Measurements from ENCODE around the gene ANTXR2. TPM values are rescaled to one million over a fixed set of nuclear protein-coding genes. Genes with fewer than 3 reads are reported as not detected.
"Not testable (repeated sequence)": the region's sequence is repeated elsewhere in the genome, so short reads cannot be mapped to it uniquely, and the experiment has no call there.

ANTXR2 gene
- total RNA-seq, result 100 to 1,000 TPM in 3 of 4 donors, 10 to 100 TPM in 1; 51.8 to 182 (median 144) TPM

GRCh38 chr4:80072744-80073472 is at the start of gene ANTXR2:
TSS of gene ANTXR2 (minus strand) at chr4:80073229. CDS start at chr4:80072560, 669 bp downstream.
- intact Hi-C loops (cut with DNase I; ENCODE audit: low total_unique reads), result no loop called here
- no peaks in the 10 kb centered on the region for H3K9me3 ChIP-seq
- H3K36me3 ChIP-seq, result no peaks in the 10 kb centered on the region
- TF ChIP-seq CTCF (IDR thresholded peaks at IDR 0.05) (peak in 3 of 4 experiments; percentile 12 to 32 (median 31)), POLR2A (IDR thresholded peaks at IDR 0.05) (peak in 1 of 2 donors; percentile 56)
- peaks cover 0 to 6% of the 10 kb centered on the region in 2 donors for H3K4me1 ChIP-seq
- peak within 1 kb of the TSS; percentile 88 to 98 for H3K4me3 ChIP-seq
- DNase-seq, result peak; percentile 89 to 91
- no peaks in the 10 kb centered on the region for H3K27me3 ChIP-seq
- peak within 1 kb of the TSS; percentile 91 to 98 for H3K27ac ChIP-seq

GRCh38 chr4:80121815-80122214 is 48.8 kb upstream of the ANTXR2 start:
- H3K27me3 ChIP-seq; intact Hi-C loops (cut with DNase I; ENCODE audit: low total_unique reads); H3K4me1 ChIP-seq; H3K9me3 ChIP-seq; DNase-seq; H3K36me3 ChIP-seq; H3K4me3 ChIP-seq; H3K27ac ChIP-seq: not testable (repeated sequence)

GRCh38 chr4:80119620-80120019 is 46.6 kb upstream of the ANTXR2 start:
- H3K9me3 ChIP-seq; H3K4me1 ChIP-seq; H3K4me3 ChIP-seq; H3K27ac ChIP-seq; H3K36me3 ChIP-seq; H3K27me3 ChIP-seq; intact Hi-C loops (cut with DNase I; ENCODE audit: low total_unique reads); DNase-seq: not testable (repeated sequence)

GRCh38 chr4:80116516-80116915 is 43.5 kb upstream of the ANTXR2 start:
- intact Hi-C loops (cut with DNase I; ENCODE audit: low total_unique reads), result no loop called here
- TF ChIP-seq POLR2A (IDR thresholded peaks at IDR 0.05) (no peak), CTCF (IDR thresholded peaks at IDR 0.05) (no peak)
- Histone ChIP-seq H3K4me3 (no peak overlapping the region), H3K4me1 (no peaks in the 10 kb centered on the region), H3K27me3 (no peaks in the 10 kb centered on the region), H3K27ac (no peak overlapping the region), H3K9me3 (no peaks in the 10 kb centered on the region), H3K36me3 (no peaks in the 10 kb centered on the region)
- no peak for DNase-seq

GRCh38 chr4:80115368-80116181 is 42.5 kb upstream of the ANTXR2 start:
- no peaks in the 10 kb centered on the region for H3K36me3 ChIP-seq
- no peak for DNase-seq
- H3K9me3 ChIP-seq, result no peaks in the 10 kb centered on the region
- H3K4me1 ChIP-seq, result no peaks in the 10 kb centered on the region
- no peaks in the 10 kb centered on the region for H3K27me3 ChIP-seq
- H3K27ac ChIP-seq, result no peak overlapping the region
- no peak overlapping the region for H3K4me3 ChIP-seq
- intact Hi-C loops (cut with DNase I; ENCODE audit: low total_unique reads), result no loop called here
- no peak for TF ChIP-seq POLR2A (IDR thresholded peaks at IDR 0.05)
- no peak for TF ChIP-seq CTCF (IDR thresholded peaks at IDR 0.05)

GRCh38 chr4:80114732-80115265 is 41.8 kb upstream of the ANTXR2 start:
- Histone ChIP-seq H3K4me1 (no peaks in the 10 kb centered on the region), H3K27ac (no peak overlapping the region), H3K36me3 (no peaks in the 10 kb centered on the region), H3K27me3 (no peaks in the 10 kb centered on the region), H3K9me3 (no peaks in the 10 kb centered on the region), H3K4me3 (no peak overlapping the region)
- TF ChIP-seq POLR2A (IDR thresholded peaks at IDR 0.05) (no peak), CTCF (IDR thresholded peaks at IDR 0.05) (no peak)
- intact Hi-C loops (cut with DNase I; ENCODE audit: low total_unique reads), result no loop called here
- no peak for DNase-seq

All from uterus (tissue), 4 donors.